GM19452 (cell line): ENCODE results near the gene ZXDC.

ENCODE experiments used
- ATAC-seq: cut with Tn5 transposase; IDR thresholded peaks from one replicate; pipeline ENCODE4 v1.9.1; 2021; ENCODE audit not compliant: unreplicated experiment

ZXDC gene

GRCh38 chr3:126438186-126438585, 37.5 kb downstream of the ZXDC start:
- ATAC-seq: no peak

DNA sequence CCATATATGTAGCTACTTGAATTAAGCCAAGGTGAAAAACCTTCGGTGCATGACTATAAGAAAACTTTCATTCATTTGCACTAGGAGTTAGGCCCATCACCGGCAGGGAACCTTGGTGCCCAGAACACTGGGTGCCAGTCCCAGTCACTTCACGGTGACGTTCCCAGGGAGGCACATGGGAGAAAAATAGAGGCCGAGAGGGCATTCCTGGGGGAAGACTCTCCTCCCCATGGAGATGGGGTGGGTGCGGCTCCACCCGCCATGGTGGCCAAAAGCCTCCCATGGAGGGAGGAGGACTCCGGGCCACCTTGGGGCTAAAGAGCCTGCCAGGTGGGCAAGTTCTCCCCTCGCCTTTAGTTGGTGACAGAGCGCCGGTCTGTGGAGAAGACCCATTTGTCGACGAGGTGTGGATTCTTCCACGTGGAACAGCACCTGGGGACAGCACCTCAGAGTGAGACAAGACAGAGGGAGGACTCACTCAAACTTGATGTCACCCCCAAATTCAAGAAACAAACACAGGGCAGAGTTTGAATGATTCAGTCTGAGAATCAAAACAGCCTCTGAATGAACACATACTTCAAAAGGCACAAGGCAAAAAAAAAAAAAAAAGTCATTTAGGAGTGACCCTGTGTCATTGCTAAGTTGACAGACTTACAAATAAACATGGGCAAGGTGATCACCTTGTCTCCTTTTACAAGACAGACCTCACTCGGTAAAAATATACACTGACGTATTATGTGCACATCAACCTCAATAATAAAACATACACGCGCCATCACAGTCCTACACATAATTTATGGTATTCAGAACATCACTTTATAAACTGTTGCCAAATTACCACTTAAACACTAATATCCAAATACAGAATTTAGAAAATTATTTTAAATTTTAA, 38.6 kb downstream of the ZXDC start:
- ATAC-seq: no peak

DNA sequence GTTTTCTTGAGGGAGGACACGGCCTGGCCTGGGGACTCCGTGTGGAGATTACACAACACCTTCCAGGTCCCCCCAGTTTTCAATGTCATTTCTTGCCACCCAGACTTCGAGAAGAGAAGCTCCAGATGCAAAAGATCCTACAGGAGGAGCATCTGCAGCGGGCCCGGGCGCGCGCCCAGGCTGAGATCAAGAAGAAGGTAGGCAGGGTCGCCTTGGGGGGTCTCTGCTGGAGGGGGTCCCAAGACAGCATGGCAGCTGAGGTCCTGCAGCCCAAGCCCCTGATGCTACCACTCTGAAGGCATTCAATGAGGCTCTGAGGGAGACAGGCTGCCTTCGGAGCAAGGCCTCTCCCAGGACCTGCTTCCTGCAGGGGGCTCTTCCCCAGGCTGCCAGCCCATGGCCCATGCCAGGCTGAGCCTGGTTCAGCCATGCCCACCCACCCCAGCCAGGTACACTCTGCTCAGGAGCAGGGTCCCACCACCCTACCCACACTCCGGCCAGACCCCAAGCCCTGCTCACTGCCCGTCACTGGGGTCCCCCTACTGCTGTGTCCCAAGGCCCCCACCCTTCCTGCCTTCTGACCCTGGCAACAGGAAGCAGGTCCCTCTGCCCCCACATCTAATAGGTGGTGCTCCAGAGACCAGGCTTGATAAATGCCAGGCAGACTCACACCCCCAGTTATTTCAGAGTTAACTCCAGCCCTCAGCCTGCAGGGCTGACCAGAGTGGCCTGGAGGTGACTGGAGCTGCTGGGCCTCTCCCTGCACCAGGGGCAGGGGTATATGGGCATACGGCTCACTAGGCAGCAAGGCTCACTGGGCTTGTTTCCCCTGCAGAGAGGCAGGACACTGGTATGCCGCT, 40.0 kb downstream of the ZXDC start:
- ATAC-seq: no peak

- ATAC-seq: no peak
These were observed 40.7 kb downstream of the ZXDC start for GRCh38 chr3:126434931-126435411.

DNA sequence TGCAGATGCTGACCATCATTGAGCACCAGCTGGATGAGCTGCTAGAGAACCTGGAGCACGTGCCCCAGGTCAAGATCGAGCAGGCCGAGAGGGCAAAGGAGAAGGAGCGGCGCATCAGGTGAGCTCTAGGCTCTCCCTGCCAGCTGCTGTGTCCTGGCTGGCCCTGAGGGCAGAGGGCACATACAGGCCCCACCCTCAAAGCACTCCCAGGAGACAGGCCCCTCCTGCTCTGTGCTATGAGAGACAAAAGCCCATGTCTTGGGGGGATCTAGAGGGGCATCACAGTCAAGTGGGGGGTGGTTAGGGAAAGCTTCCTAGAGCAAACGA, 41.5 kb downstream of the ZXDC start:
- ATAC-seq: no peak

DNA sequence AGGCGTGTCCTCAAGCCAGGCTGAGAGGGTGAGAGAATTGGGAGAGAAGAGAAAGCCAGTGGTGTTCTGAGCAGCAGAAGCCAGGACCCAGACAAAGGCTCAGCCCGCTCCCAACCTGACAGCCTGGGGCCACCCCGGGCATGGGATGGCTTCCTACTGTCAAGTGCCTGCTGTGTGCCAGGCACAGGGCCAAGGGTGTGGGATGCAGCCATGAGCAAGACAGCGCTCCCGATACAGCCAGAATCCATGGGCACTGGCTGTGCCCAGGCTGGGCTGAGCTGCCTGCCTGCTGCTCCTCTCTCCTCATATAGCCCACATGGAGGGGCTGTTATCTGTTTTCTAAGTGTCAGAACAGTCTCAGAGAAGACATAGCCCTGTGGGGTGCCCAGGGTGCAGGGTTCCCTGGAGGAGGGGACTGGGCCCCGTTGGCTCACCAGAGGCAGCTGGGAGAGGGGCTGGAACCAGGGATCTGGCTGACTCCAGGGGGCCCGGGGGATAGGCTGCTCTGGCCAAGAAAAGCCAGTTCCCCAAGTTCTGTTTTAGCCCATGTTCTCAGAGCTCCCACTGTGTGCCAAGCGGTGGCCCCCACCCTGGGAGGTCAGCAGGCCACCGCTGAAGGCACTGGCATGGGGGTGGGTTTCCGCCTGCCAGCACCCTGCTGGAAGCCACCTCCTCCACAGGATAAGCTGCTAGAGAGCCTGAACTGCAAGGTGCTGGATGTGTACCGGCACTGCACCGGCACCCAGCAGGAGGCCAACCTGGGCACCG, 42.0 kb downstream of the ZXDC start:
- ATAC-seq: no peak

DNA sequence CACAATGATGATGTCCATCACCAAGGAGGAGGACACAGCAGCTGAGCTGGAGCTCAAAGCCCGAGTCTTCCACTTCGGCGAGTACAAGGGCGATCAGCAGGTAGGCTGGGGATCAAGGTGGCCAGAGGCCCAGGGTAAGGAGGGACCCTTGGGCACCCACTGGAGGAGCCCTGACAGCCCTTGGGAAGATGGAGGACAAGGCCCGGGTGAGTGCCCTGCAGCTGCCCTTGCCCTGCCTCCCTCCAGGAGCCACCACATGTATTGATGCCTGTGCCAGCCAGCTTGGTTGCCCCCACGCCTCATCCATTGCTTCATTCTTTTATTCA, 42.6 kb downstream of the ZXDC start:
- ATAC-seq: no peak

- ATAC-seq: no peak
These were observed 43.2 kb downstream of the ZXDC start for GRCh38 chr3:126432361-126433104.

- peak; percentile 64 for ATAC-seq
These were observed 44.6 kb downstream of the ZXDC start for GRCh38 chr3:126431103-126431534.

GRCh38 chr3:126424751-126425150, 50.9 kb downstream of the ZXDC start:
- no peak for ATAC-seq

DNA sequence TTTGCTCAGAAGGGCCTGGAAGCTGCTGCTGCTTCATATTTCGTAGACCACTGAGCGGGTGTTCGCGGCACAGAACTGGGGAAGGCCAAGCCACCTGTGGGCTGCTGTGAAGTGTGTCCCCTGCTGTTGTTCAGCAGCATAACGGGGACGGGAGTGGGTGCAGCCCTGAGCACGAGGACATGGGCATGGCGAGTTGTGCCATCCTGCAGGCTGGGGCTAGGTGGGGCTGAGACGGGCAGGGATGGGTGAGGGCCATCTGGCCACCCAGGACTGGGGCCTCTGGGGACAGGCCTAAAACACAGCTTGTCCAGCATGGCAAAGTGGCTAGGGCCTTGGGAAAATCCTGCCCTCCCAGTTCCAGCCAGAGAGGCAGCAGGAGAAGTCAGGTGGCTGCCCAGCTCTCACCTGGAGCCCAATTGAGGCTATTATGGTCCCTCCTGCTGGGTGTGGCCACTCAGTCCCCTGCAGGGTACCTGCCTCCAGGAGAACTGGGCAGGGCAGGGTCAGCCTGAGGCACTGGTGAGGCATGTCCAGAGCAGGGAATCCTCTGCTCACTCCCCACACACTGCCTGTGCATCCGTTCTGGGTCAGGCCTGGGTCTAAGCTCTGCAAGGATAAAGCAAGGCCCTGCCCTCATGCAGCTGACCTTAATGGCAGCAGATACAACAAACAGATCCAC, 51.5 kb downstream of the ZXDC start:
- no peak for ATAC-seq

DNA sequence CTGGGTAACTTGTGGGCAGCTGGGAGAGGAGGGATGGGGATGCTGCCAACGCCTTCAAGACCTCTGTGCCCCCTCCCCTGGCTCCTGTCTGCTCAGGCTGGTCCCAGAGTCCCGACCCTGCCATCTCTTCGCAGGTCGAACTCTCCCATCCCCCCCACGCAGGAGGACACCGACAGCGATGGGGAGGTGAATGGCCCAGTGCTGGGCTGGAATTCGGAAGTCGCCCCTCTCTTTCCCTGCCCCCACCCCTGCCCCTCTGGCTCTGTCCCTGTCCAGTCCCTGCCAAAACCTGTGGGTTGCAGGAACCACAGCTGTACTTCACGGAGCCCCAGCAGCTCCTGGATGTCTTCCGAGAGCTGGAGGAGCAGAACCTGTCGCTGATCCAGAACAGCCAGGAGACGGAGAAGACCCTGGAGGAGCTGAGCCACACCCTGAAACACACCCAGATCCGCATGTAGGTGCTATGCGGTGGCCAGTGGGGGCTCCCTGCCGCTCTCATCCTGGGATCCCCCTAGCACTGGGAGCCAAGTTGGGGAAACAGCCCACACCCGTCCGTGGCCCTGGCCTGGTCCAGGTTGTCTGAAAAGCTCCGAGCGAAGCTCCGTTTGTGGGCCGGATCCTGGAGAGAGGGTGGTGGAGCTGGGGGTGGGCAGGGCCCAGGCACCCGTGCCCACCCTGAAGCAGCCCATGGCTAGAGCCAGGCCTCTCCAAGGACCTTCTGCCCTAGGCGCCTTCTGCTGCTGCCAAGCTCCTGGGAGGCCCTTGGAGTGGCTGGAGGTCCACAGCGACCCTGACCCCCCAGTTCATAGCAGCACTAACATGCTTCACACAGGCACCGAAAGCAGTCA, 52.3 kb downstream of the ZXDC start:
- no peak for ATAC-seq

- no peak for ATAC-seq
These were observed 53.1 kb downstream of the ZXDC start for GRCh38 chr3:126422571-126423091.

- no peak for ATAC-seq
These were observed 53.6 kb downstream of the ZXDC start for GRCh38 chr3:126422121-126422520.

DNA sequence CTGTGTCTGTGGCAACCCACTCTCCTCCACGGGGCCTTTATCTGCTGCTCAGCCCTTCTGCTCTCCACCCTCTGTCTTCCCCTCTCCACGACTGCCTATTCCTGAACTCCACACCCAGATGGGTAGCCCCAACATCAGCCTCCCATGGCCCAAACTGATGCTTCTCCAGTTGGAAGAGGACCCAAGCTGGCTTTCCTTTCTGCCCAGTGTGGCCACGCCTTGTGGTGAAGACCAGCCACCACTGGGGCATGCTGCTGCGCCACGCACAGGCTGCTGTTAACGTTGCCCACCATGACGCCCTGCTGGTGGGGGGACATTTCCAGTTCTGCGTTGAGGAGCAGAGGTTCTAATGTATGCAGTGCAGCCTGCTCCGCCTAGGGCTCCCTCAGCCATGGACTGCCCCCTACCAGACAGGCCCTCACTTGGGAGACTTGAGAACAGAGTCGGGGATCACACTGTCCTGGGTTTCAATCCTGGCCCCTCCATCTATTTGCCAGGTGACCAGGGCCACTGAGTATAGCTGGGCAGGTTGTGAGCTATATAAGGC, 54.0 kb downstream of the ZXDC start:
- ATAC-seq: no peak

DNA sequence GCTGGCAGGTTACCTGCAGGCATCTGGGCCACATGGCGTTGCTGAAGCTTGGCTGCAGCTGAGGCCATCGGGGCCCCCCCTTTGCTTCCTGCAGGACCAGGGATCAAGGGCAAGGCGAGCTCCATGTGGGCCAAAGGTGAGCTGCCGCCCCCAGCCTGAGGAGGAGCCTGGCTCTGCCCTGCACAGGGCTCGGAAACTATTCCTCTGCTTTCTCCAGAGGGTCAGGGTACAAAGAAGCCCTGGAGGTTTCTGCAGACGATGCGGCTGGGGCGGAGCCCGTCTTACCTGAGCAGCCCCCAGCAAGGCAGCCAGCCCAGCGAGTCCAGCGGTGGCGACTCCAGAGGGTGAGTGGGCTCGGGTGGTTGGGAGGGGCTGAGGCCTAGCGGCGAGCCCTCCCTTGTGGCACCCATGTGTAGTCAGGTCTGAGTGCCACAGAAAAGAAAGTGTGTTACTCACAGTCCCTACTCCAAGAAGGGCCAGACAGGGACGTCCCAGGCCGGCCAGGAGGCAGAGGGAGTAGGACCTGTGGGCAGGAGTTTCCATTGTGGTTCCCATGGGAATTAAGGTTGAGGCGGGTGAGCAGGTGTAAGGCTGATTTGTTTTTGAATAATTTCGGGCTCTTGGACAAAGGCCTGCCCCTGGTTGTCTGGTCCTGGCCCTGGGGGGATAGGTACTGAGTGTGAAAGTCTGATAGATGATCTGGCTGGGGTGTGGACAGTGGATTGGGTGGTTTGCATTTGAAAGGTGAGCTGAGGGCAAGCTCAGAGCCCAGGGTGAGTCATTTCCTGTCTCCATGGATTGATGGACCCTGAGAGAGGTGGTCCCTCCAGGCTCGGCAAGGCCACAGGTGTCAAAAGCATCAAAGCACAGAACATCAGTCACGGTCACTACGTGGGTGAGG, 55.6 kb downstream of the ZXDC start:
- ATAC-seq: no peak

DNA sequence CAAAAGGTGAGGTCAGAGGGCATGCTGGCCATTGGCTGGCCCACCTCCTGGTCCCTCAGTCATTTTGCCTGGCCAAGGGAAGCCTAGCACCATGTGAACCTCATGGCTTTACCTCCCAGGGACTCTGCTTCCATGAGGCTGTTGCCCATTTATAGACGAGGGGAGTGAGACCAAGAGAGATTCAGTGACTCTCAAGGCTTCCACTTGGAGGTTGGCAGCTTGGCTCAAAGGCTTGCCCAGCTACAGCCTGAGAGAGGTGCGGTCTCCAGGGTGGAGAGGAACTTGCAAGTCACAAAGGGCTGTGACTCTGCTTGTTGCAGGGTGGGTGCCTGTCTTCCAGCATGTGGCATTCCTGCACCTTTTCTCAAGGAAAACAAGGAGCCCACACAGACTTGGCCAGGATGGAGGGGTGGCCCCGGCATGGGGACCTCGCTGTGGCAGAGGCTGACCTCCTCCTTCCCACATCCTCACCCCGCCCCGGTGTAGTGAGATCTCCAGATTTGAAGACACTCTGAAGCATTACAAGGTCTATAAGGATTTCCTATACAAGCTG, 56.5 kb downstream of the ZXDC start:
- no peak for ATAC-seq
